HepG2 (cell line): ENCODE data around the gene FLAD1. TPM values are rescaled to one million over a fixed set of nuclear protein-coding genes. Genes with fewer than 3 reads are reported as not detected.

ENCODE experiments used
- CENPBD1 ChIP-seq: sonication (generic); formaldehyde crosslinking; IDR thresholded peaks from 2 replicates; pipeline ENCODE4 v1.8.0; 2022; ENCODE audit warnings: missing genetic modification reagents, low read depth, mild to moderate bottlenecking, borderline replicate concordance
- DR1 ChIP-seq: sonication (generic); formaldehyde crosslinking; IDR thresholded peaks from 2 replicates; pipeline ENCODE4 v1.8.0; 2021; ENCODE audit warnings: mild to moderate bottlenecking, missing genetic modification reagents, inconsistent platforms
- GLI4 ChIP-seq: sonication (generic); formaldehyde crosslinking; IDR thresholded peaks from 2 replicates; pipeline ENCODE4 v1.5.1; 2020; ENCODE audit warnings: missing genetic modification reagents, mild to moderate bottlenecking, moderate library complexity, borderline replicate concordance
- HMG20B ChIP-seq: conservative IDR thresholded peaks from 2 replicates; pipeline ENCODE4 v1.6.1; 2016; ENCODE audit warnings: missing genetic modification reagents, missing compliant biosample characterization
- KDM6A ChIP-seq: IDR thresholded peaks from 2 replicates; pipeline ENCODE4 v1.6.1; 2016; ENCODE audit warnings: low read depth
- MBD4 ChIP-seq: IDR thresholded peaks from 2 replicates; pipeline ENCODE4 v1.6.1; 2012; ENCODE audit warnings: low read length, inconsistent platforms, borderline replicate concordance
- MYC ChIP-seq: sonication (generic); formaldehyde crosslinking; IDR thresholded peaks from 2 replicates; pipeline ENCODE4 v1.9.0; 2021; ENCODE audit warnings: missing genetic modification reagents, borderline replicate concordance
- PCBP2 ChIP-seq: fragments of 200-400 bp; formaldehyde crosslinking; optimal IDR thresholded peaks from 2 replicates; pipeline ENCODE3; 2018; ENCODE audit warnings: low read length, low read depth; ENCODE audit not compliant: poor library complexity, severe bottlenecking
- POLR2A ChIP-seq, 2 experiments: IDR thresholded peaks; 2 replicates each; pipeline ENCODE4 v1.6.1; 2011; ENCODE audit warnings: low read depth in 2 of 2, low read length in 2 of 2, mild to moderate bottlenecking in 1 of 2, moderate library complexity in 1 of 2; ENCODE audit not compliant: insufficient read depth in 1 of 2
- PRDM15 ChIP-seq: sonication (generic); formaldehyde crosslinking; IDR thresholded peaks from 2 replicates; pipeline ENCODE4 v1.4.0; 2020; ENCODE audit warnings: missing genetic modification reagents
- SOX13 ChIP-seq, 3 experiments: fragments of 450-650 bp in 1 of 3; sonication (generic) in 1 of 3; formaldehyde crosslinking in 1 of 3; IDR thresholded peaks in 2 of 3; conservative IDR thresholded peaks in 1 of 3; 2 replicates each; pipeline versions ENCODE4 v1.5.0 to v1.6.1; 2016 to 2020; ENCODE audit warnings: antibody characterized with exemption in 1 of 3, mild to moderate bottlenecking in 1 of 3, missing compliant biosample characterization in 1 of 3, missing genetic modification reagents in 1 of 3, moderate library complexity in 1 of 3
- YEATS4 ChIP-seq: sonication (generic); formaldehyde crosslinking; IDR thresholded peaks from 2 replicates; pipeline ENCODE4 v1.4.0; 2020; ENCODE audit warnings: missing genetic modification reagents, borderline replicate concordance
- ZNF3 ChIP-seq: IDR thresholded peaks from 2 replicates; pipeline ENCODE4 v1.7.0; 2017; ENCODE audit warnings: inconsistent platforms
- ZNF350 ChIP-seq: sonication (generic); formaldehyde crosslinking; IDR thresholded peaks from 2 replicates; pipeline ENCODE4 v1.4.0; 2020; ENCODE audit warnings: mild to moderate bottlenecking, low read depth, missing genetic modification reagents, borderline replicate concordance
- ZNF431 ChIP-seq: sonication (generic); formaldehyde crosslinking; IDR thresholded peaks from 2 replicates; pipeline ENCODE4 v1.9.0; 2022; ENCODE audit warnings: missing genetic modification reagents, low read depth, mild to moderate bottlenecking, borderline replicate concordance
- ZNF660 ChIP-seq: sonication (generic); formaldehyde crosslinking; IDR thresholded peaks from 2 replicates; pipeline ENCODE4 v1.5.1; 2020; ENCODE audit warnings: mild to moderate bottlenecking, low read depth, missing genetic modification reagents, borderline replicate concordance
- polyA plus RNA-seq, 8 experiments: library from polyadenylated mRNA; depleted of rRNA in 3 of 8; stranded (reverse) in 7 of 8; unstranded in 1 of 8; fragments of >200 nt; fragmentation: Illumina TruSeq in 4 of 8; extraction: Trizol in 4 of 8; gene quantifications; 2 replicates each; pipeline versions ENCODE4 v1.2.1 to v1.2.3, GENCODE V29; 2011 to 2016; ENCODE audit warnings: low read depth in 4 of 8, missing spikeins in 1 of 8, mixed read lengths in 1 of 8; ENCODE audit not compliant: insufficient read depth in 1 of 8
- total RNA-seq, 5 experiments: library from RNA; depleted of rRNA; stranded (reverse); fragments of >200 nt; fragmentation: Illumina TruSeq; extraction: Trizol; gene quantifications; 2 replicates each; pipeline ENCODE4 v1.2.3, GENCODE V29; 2016; ENCODE audit warnings: low read depth in 1 of 5
- TF ChIP-seq, protein P1 (sequence below): IDR thresholded peaks from 2 replicates; pipeline ENCODE4 v1.6.1; 2016; ENCODE audit warnings: low read depth
- TF ChIP-seq, protein P2 (sequence below): sonication (generic); formaldehyde crosslinking; IDR thresholded peaks from 2 replicates; pipeline ENCODE4 v1.4.0; 2020; ENCODE audit warnings: missing genetic modification reagents
- TF ChIP-seq, protein P3 (sequence below): sonication (generic); formaldehyde crosslinking; IDR thresholded peaks from 2 replicates; pipeline ENCODE4 v1.8.1; 2023; ENCODE audit warnings: mild to moderate bottlenecking, missing genetic modification reagents, borderline replicate concordance

The FLAD1 gene
- total and polyA plus RNA-seq, 2 of the 13 experiments (the other 11 are each of a cell fraction or from before 2014, with no cell fraction given) = 25.9 to 32.8 TPM

DNA sequence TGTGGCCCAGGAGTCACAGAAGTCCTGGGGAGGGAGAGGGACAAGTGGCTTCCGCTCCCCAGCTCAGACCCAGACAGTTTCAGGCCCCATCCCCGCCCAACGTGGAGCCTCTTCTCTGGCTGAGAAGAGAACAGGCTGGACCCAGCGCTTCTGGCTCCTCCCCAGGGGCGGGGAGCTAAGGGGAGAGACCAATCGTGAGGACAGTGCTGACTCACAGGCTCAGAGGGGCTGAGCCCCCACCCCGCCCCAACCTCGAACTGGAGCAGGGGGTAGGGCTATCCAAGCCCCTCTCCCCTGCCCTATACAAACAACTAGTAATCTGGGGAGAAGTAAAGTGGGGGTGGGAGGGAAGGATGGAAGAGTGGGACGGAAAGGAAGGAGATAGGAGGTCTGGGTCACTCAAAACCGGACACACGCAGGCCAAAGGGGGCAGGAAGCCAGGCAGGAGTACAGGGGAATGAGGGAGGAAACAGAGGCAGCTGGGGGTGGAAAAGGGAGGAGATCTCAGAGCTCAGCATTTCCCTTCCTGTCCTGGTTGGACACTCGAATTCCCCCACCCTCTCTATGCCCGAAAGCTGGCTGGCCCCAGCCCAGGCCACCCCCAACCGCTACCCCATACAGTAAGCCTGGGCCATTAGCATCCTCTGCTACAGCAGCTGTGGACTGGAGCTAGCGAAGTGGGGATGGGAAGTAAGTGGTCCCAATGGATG, 12.4 kb upstream of the FLAD1 start, which contains the start of gene SHC1 (continued):
- TF ChIP-seq, protein P1, sequence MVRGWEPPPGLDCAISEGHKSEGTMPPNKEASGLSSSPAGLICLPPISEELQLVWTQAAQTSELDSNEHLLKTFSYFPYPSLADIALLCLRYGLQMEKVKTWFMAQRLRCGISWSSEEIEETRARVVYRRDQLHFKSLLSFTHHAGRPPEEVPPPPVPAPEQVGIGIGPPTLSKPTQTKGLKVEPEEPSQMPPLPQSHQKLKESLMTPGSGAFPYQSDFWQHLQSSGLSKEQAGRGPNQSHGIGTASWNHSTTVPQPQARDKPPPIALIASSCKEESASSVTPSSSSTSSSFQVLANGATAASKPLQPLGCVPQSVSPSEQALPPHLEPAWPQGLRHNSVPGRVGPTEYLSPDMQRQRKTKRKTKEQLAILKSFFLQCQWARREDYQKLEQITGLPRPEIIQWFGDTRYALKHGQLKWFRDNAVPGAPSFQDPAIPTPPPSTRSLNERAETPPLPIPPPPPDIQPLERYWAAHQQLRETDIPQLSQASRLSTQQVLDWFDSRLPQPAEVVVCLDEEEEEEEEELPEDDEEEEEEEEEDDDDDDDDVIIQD (CRISPR knock-in tag) = 0 out of 2 replicates have a peak, but pooled peaks have one; percentile 39
- TF ChIP-seq KDM6A (no peak), CENPBD1 (CRISPR knock-in tag) (no peak), YEATS4 (CRISPR knock-in tag) (no peak; the same call in 1 of the 2 replicates), DR1 (CRISPR knock-in tag) (no peak), GLI4 (CRISPR knock-in tag) (no peak), PRDM15 (CRISPR knock-in tag) (no peak), ZNF3 (no peak), HMG20B (CRISPR knock-in tag) (no peak), ZNF660 (CRISPR knock-in tag) (no peak), SOX13 (IDR thresholded peaks at IDR 0.05) (no peak), SOX13 (CRISPR knock-in tag; conservative IDR thresholded peaks at IDR 0.05 in 1 of 2, IDR thresholded peaks at IDR 0.05 in 1 of 2) (0 out of 4 replicates have a peak, but pooled peaks of 1 of the 2 experiments have one; percentile 12), PCBP2 (peak; percentile 26), MYC (CRISPR knock-in tag) (peak; percentile 41; the same call in 1 of the 2 replicates), POLR2A (IDR thresholded peaks at IDR 0.05; ENCODE audit: insufficient read depth in 1 of 2, low read depth in 2 of 2, low read length in 2 of 2) (peak; percentile 56 to 94; a peak in 3 of 4 replicates), ZNF350 (CRISPR knock-in tag) (peak; percentile 17; the same call in 1 of the 2 replicates), MBD4 (no peak), ZNF431 (CRISPR knock-in tag) (no peak)
- TF ChIP-seq, protein P2, sequence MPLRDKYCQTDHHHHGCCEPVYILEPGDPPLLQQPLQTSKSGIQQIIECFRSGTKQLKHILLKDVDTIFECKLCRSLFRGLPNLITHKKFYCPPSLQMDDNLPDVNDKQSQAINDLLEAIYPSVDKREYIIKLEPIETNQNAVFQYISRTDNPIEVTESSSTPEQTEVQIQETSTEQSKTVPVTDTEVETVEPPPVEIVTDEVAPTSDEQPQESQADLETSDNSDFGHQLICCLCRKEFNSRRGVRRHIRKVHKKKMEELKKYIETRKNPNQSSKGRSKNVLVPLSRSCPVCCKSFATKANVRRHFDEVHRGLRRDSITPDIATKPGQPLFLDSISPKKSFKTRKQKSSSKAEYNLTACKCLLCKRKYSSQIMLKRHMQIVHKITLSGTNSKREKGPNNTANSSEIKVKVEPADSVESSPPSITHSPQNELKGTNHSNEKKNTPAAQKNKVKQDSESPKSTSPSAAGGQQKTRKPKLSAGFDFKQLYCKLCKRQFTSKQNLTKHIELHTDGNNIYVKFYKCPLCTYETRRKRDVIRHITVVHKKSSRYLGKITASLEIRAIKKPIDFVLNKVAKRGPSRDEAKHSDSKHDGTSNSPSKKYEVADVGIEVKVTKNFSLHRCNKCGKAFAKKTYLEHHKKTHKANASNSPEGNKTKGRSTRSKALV (CRISPR knock-in tag) = no peak
- TF ChIP-seq, protein P3, sequence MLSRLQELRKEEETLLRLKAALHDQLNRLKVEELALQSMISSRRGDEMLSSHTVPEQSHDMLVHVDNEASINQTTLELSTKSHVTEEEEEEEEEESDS (CRISPR knock-in tag) = no peak
